Kidney (tissue), 14 donors: ENCODE measurements around the gene ASCC3. TPM values are rescaled to one million over a fixed set of nuclear protein-coding genes. Genes with fewer than 3 reads are reported as not detected.
A peak's percentile ranks its signal among the peaks of the same experiment; 100 is the strongest.

Source experiments
- DNase-seq, 5 donors: peaks; one replicate each; pipeline ENCODE4 v3.0.0-alpha.2; 2013 to 2020
- FAIRE-seq: peaks from 2 replicates; lab custom pipeline; 2012; peaks lifted over from hg19 to GRCh38; lab: Jason Lieb, UNC
- H3K27ac ChIP-seq, 2 donors: one replicate each; pipeline ENCODE4 v1.7.0; 2013; ENCODE audit warnings: low read depth in 2 of 2, low read length in 2 of 2, inconsistent platforms in 1 of 2
- H3K27me3 ChIP-seq: one replicate; pipeline ENCODE4 v1.7.1; 2013; ENCODE audit warnings: low read length, inconsistent platforms; ENCODE audit not compliant: control insufficient read depth, insufficient read depth
- H3K36me3 ChIP-seq, 3 donors: one replicate each; pipeline versions ENCODE4 v1.7.0 to v1.7.1; 2013; ENCODE audit warnings: low read length in 3 of 3, control low read depth in 1 of 3, inconsistent platforms in 1 of 3; ENCODE audit not compliant: insufficient read depth in 3 of 3, control insufficient read depth in 2 of 3
- H3K4me1 ChIP-seq, 3 donors: one replicate each; pipeline versions ENCODE4 v1.7.0 to v1.7.1; 2013; ENCODE audit warnings: low read length in 3 of 3, inconsistent platforms in 1 of 3, low read depth in 1 of 3; ENCODE audit not compliant: control insufficient read depth in 2 of 3, insufficient read depth in 2 of 3
- H3K4me3 ChIP-seq, 3 donors: one replicate each; pipeline versions ENCODE4 v1.7.0 to v1.8.1; 2013; ENCODE audit warnings: low read length in 3 of 3, control low read depth in 1 of 3, inconsistent platforms in 1 of 3
- H3K9ac ChIP-seq, 3 donors: one replicate each; pipeline versions ENCODE4 v1.7.0 to v1.7.1; 2013; ENCODE audit warnings: low read length in 3 of 3, control low read depth in 1 of 3, inconsistent platforms in 1 of 3
- H3K9me3 ChIP-seq, 3 donors: one replicate each; pipeline versions ENCODE4 v1.7.0 to v1.7.1; 2013; ENCODE audit warnings: low read length in 3 of 3, control low read depth in 1 of 3, inconsistent platforms in 1 of 3; ENCODE audit not compliant: control insufficient read depth in 2 of 3, insufficient read depth in 1 of 3
- intact Hi-C: fragments of 100-400 bp; cut with DNase I; formaldehyde crosslinking; loops from one replicate; pipeline ENCODE4 v1.11.1; 2022
- polyA plus RNA-seq: library from polyadenylated mRNA; stranded (reverse); fragments of 350-450 nt; fragmentation: Illumina TruSeq; extraction: RNeasy Lipid Tissue Mini Kit (QIAGEN cat#74804); gene quantifications from one replicate; pipeline ENCODE4 v1.2.3, GENCODE V29; 2014; ENCODE audit warnings: low read depth, low replicate concordance; ENCODE audit not compliant: insufficient read depth
- total RNA-seq: library from RNA; stranded (reverse); fragmentation: NEBNext Ultra II Directional; extraction: Animal tissue kit (Norgen Biotek cat#: 25700); gene quantifications from one replicate; pipeline ENCODE4 v1.2.1, GENCODE V29; 2021
- TF ChIP-seq, protein P1 (sequence below): IDR thresholded peaks from 3 replicates; pipeline ENCODE4 v1.5.1; 2012; ENCODE audit warnings: mild to moderate bottlenecking, moderate library complexity, borderline replicate concordance; ENCODE audit not compliant: insufficient read depth; ENCODE audit errors: extremely low read depth
- donor health status: control.
- donor health status: control.
- donor health status: control.
- donor health status: control.
- donor health status: control.
- donor health status: DM: yes; HTN: yes; CAD: no.
- donor health status: Normal renal cell carcinoma (clear cell type).

The ASCC3 gene
- total and polyA plus RNA-seq, 2 donors from 2014 or later = 7.7 to 31.7 TPM

DNA sequence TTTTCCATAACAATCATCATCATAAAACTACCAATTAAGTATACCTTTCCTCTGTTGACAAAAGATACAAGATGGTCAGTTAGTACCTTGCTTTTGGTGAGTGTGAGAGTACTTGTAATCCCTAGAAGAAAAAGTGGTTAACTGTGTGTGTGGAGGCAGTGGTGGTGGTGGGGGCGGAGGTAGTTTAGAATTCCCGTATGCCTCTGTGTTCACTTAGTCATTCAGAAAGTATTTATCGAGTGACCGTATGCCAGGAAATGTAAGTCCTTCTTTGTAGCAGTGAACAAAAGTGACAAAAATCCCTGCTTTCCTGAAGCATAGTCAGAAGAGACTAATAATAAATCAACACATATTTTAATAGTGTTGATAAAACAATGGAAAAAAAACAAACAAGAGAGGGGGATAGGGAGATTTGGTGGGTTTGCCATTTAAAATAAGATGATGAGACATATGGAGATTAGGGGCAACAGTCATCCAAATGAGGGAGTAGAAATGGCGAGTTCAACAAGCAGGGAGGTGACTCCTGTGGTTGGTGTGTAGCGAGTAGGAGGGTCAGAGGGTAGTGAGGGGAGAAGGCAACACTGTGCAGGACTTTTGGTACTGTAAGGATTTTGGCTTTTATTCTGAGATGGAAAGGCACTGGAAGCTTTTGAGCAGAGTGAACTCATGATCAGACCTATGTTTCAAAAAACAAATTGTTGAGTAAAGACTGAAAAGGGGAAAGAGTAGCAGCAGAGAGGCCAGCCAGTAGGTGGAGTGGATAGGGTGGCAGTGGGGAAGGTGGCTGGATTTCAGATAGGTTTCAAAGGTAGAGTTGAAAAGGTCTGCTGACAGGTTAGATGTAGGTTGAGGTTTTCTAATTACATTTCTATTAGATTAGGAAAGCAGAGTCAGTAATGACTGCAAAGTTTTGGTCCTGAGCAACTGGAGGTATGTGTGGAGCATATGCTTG is 376.1 kb downstream of the ASCC3 start:
- H3K4me3 ChIP-seq = no peak overlapping the region
- DNase-seq (no peak), FAIRE-seq (no peak)
- no peak overlapping the region for H3K27ac ChIP-seq
- TF ChIP-seq, protein P1, sequence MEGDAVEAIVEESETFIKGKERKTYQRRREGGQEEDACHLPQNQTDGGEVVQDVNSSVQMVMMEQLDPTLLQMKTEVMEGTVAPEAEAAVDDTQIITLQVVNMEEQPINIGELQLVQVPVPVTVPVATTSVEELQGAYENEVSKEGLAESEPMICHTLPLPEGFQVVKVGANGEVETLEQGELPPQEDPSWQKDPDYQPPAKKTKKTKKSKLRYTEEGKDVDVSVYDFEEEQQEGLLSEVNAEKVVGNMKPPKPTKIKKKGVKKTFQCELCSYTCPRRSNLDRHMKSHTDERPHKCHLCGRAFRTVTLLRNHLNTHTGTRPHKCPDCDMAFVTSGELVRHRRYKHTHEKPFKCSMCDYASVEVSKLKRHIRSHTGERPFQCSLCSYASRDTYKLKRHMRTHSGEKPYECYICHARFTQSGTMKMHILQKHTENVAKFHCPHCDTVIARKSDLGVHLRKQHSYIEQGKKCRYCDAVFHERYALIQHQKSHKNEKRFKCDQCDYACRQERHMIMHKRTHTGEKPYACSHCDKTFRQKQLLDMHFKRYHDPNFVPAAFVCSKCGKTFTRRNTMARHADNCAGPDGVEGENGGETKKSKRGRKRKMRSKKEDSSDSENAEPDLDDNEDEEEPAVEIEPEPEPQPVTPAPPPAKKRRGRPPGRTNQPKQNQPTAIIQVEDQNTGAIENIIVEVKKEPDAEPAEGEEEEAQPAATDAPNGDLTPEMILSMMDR = no peak
- H3K4me1 ChIP-seq = no peaks in the 10 kb centered on the region
- no peak overlapping the region for H3K9ac ChIP-seq
- peaks cover 0 to 3% (median 0%) of the 10 kb centered on the region in 3 donors for H3K36me3 ChIP-seq
- no peaks in the 10 kb centered on the region for H3K27me3 ChIP-seq
- intact Hi-C loops = no loop called here
- H3K9me3 ChIP-seq = no peaks in the 10 kb centered on the region

GRCh38 chr6:100503043-100503705 is 378.0 kb downstream of the ASCC3 start:
- DNase-seq (no peak), FAIRE-seq (no peak)
- no peaks in the 10 kb centered on the region for H3K4me1 ChIP-seq
- no peak overlapping the region for H3K4me3 ChIP-seq
- intact Hi-C loops = no loop called here
- H3K9me3 ChIP-seq = no peaks in the 10 kb centered on the region
- H3K9ac ChIP-seq = no peak overlapping the region
- TF ChIP-seq, protein P1 = no peak
- no peak overlapping the region for H3K27ac ChIP-seq
- H3K36me3 ChIP-seq = no peaks in the 10 kb centered on the region
- no peaks in the 10 kb centered on the region for H3K27me3 ChIP-seq

GRCh38 chr6:100493206-100493888 is 387.8 kb downstream of the ASCC3 start:
- Histone ChIP-seq H3K27me3 (no peaks in the 10 kb centered on the region), H3K36me3 (no peaks in the 10 kb centered on the region), H3K4me3 (no peak overlapping the region), H3K27ac (no peak overlapping the region), H3K9me3 (peaks cover 0 to 4% (median 3%) of the 10 kb centered on the region in 3 donors), H3K9ac (no peak overlapping the region), H3K4me1 (no peaks in the 10 kb centered on the region)
- FAIRE-seq (no peak), DNase-seq (peak in 4 of 5 donors; percentile 37 to 48 (median 42))
- TF ChIP-seq, protein P1 = no peak
- intact Hi-C loops = no loop called here
